GF-D8 (cell line): ENCODE measurements around the gene HLA-DQB1.
"Not testable (repeated sequence)": the region's sequence is repeated elsewhere in the genome, so short reads cannot be mapped to it uniquely, and the experiment has no call there.

Source experiments
- DNase-seq: peaks from one replicate; lab custom pipeline; 2025; lab: John Stamatoyannopoulos, UW

Gene HLA-DQB1

DNA sequence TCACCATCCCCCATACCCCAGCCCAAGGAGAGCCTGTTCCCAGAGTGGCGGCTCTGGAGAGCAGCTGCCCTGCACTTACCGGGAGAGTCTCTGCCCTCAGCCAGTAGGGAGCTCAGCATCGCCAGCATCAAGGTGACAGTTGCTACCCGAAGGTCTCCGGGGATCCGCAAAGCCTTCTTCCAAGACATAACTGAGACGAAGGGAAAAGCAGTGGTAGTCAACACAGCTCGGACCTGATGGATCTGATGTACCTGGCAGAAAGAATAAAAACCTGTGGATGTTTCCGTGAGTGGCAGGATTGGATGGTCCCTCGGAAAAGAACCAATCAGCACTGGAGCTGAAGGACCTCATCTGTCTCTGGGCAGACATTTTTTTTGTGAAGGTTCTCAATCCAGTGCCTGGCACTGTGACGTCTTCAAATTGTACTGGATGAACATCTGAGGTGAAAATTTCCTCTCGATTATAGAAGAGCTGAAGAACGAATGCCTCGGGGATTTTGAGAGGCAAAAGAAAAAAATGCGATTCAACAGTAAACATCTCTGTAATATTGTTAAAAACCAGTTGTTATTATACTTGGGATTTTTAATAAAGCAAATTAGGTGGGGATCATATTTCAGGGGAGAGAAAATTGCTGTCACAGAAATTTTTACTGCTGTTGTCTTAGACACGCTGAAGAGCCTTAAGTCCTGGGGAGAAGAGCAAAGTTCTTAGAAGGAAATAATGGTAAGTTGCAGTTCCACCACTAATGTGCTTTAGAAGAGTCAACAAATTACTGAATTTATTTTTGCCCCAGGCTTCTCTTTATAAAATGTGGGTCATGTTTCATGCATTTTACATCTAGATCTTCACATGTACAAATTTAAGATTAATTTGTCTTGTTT is at the start of gene HLA-DQB1:
Gene HLA-DQB1, minus strand, starts transcription at position 238 of the 881 bp plus-strand sequence. Its CDS starts 50 bp downstream, at position 188.
- no peak for DNase-seq

DNA sequence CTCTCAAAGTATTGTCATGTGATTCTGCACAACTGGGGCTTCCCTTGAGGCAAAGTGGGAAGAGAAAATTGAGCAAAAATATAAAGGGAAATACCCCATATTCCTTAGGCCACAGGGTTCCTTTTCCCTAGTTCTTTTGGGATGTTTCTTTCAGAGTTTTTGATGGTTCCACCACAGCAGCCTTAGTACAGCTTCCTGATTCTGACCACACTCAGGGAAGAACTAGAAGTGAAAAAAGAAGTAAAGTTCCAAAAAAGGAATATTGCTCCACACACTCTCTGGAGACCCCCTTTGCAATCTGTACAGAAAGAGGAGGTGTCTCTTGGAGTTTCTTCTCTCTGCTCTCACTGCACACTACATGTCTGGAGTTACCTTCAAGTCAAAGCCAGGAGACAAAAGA is 46.8 kb upstream of the HLA-DQB1 start:
- no peak for DNase-seq

GRCh38 chr6:32709625-32710024 is 43.2 kb upstream of the HLA-DQB1 start:
- no peak for DNase-seq

GRCh38 chr6:32705164-32705563 is 38.7 kb upstream of the HLA-DQB1 start:
- not testable (repeated sequence) for DNase-seq

DNA sequence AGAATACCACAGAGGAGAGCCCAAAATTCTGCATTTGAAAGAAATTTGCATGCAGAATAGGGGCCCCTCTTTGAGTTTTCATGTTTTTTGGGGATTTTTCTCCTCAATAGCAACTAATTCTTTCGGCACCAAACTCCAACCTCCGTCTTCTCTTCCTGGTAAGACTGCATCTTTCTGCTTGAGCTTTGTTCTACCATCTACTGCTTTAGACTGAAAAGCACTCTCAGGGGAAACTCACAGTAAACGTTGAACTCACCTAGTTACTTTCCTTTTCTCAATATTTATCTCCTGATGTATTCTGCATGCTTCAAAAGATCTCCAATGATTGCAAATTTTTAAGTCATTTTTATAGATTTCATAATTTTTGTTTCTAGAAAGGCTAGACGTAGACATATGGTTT is 36.9 kb upstream of the HLA-DQB1 start:
- no peak for DNase-seq

- no peak for DNase-seq
Observed at GRCh38 chr6:32700391-32701040, 34.1 kb upstream of the HLA-DQB1 start.

- DNase-seq, result no peak
Observed at GRCh38 chr6:32697031-32697430, 30.6 kb upstream of the HLA-DQB1 start.

- no peak for DNase-seq
Observed at GRCh38 chr6:32692019-32692418, 25.6 kb upstream of the HLA-DQB1 start.

- no peak for DNase-seq
Observed at GRCh38 chr6:32689531-32690501, 23.4 kb upstream of the HLA-DQB1 start.

DNA sequence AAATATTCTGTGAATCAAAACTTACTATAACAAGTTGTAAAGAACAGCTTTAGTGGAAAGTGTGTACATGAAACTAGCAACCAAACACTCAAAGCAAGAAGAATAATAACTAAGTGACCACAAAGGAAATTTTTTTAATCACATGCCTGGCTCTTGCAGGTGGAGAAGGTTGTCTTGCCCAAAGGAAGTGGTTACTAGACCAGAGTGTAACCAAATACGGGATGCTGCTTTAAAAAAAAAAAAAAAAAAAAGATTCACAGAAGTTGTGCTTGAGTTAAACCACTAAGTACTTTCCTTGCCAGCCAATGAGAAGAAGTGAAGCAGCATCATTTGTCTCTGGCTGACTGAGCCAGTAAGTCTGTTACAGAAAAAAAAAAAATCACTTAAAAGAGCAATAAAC is 19.1 kb upstream of the HLA-DQB1 start:
- no peak for DNase-seq

DNA sequence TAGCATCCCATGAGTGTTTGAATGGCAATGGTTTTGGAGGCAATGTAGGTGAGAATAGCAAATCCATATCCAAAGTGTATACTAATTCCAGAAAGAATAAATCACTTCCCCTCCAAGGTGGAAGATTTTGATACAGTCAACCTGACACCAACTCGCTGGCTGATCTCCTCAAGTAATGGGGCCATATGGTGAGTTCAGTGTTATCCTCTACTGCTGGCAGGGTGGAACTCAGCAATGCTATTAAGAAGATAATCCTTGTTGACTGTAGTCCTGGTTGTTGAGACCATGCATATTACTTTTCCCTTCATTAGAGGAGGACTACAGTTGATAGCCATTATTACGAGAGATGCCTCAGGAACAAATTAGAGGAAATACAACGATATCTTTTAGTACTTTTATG is 17.8 kb upstream of the HLA-DQB1 start:
- no peak for DNase-seq

GRCh38 chr6:32680055-32680454 is 13.6 kb upstream of the HLA-DQB1 start:
- no peak for DNase-seq

DNA sequence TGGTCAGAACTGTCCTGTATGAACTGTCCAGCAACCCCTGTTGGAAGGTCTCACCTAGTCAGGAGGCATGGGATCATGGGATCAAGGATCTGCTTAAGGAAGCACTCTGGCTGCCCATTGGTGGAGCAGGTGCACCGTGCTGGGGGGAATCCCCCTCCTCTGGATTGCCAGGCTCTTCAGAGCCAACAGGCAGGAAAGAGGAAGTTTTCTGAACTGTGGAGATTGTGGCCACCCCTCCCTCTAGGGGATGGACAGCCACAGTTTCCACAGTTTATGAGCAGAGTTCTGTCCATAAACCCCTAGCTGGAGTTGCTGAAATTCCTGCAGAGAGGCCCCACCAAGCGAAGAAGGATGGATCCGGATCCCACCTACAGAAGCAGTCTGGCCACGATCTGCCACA is 13.0 kb upstream of the HLA-DQB1 start:
- no peak for DNase-seq

- DNase-seq, result not testable (repeated sequence)
Observed at GRCh38 chr6:32674123-32674522, 7.7 kb upstream of the HLA-DQB1 start.

- DNase-seq, result not testable (repeated sequence)
Observed at GRCh38 chr6:32671908-32672307, 5.5 kb upstream of the HLA-DQB1 start.

GRCh38 chr6:32669893-32670292 is 3.4 kb upstream of the HLA-DQB1 start:
- no peak for DNase-seq

DNA sequence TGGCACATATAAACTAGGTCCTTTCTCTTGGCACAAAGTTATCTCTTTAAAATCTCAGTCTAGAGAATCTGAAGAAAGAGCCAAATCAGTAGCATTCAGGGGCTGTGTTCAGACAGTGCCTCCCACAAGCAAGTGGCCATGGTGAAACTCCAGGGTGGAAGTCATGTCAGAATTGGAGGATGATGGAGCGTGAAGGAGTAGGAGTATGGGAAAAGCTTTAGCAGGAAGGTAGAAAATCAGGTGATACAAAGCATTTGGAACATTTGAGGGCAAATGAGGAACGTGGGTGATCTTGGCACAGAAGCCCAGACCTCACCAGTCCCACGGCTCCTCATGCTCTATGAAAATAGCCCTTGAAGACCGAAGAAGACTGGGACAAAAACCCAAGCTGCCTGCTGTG is 2.8 kb upstream of the HLA-DQB1 start:
- DNase-seq, result no peak

- DNase-seq, result no peak
Observed at GRCh38 chr6:32668226-32668747, 1.8 kb upstream of the HLA-DQB1 start.

DNA sequence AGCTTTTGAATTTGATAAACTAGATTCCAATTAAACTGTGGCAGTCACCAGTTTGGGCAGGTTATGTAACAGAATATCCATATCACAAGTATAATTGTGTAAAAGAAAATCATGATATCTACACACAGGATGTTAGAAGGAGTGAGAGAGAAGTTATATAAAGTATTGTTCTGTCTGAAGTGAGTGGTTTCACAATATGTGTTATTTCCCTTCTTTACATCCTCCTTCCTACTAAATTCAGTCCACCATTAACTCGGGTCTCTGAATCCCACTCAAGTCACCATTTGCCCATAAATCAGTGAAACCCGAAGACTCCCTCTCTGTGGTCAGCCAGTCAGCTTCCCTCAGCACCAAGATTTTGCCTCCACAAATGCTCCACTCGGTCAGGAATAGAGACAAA is 796 bp downstream of the HLA-DQB1 start:
- DNase-seq, result no peak

GRCh38 chr6:32664827-32665362 is 1.6 kb downstream of the HLA-DQB1 start:
- no peak for DNase-seq

DNA sequence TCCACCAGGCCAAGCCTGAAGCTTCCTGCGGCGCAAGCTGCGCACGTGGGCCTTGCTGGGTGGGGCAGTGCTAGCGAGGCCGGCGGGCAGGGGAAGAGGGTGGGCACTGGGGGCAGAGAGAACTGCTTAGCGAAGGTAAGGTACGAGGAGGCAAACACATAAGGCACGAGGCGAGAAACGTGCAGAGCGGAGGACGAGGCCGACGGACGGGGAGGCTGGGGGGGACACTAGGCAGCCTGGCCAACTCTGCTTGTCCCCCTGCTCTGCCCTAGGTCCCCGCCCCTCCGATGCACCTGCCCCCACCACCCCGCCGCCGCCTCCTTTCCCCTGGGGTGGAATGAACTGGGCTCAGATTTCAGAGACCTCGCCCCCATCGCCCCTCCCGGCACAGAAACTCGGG is 2.1 kb downstream of the HLA-DQB1 start:
- no peak for DNase-seq

DNA sequence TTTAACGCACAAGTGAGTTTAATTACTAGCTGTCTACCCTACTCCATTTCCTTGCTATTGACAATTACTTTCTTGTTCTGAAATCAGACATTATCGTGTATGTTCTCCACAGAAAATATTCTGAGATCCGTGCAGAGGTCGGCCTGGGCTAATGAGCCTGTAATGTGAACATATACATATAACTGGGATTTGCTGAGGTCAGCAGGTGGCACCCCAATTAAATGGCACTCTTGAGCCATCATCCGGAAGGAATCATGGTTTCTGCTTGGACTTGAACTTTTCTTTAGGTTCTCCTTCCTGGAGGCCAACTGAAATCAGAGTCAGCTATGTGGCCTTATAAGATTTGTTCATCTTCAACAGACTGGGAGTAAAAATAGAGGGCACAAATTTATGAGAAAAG is 3.6 kb downstream of the HLA-DQB1 start:
- no peak for DNase-seq
